PFSK-1 (cell line): Measurements from ENCODE around the gene RPTOR.

ENCODE experiments used
- FOXP2 ChIP-seq: optimal IDR thresholded peaks from 2 replicates; pipeline ENCODE3; 2011; ENCODE audit warnings: borderline replicate concordance, control low read depth, inconsistent platforms; ENCODE audit not compliant: insufficient read depth; ENCODE audit errors: extremely low read length, extremely low read depth
- POLR2AphosphoS5 ChIP-seq: IDR thresholded peaks from 2 replicates; pipeline ENCODE4 v1.6.1; 2012; ENCODE audit warnings: low read depth, mild to moderate bottlenecking, control low read depth, low read length, moderate library complexity
- SIN3A ChIP-seq: IDR thresholded peaks from 2 replicates; pipeline ENCODE4 v1.6.1; 2012; ENCODE audit warnings: mild to moderate bottlenecking, low read length, moderate library complexity, borderline replicate concordance; ENCODE audit not compliant: insufficient read depth
- TAF1 ChIP-seq: IDR thresholded peaks from 2 replicates; pipeline ENCODE4 v1.6.1; 2012; ENCODE audit warnings: low read length, control low read depth, borderline replicate concordance; ENCODE audit not compliant: insufficient read depth
- TF ChIP-seq, protein P1 (sequence below), 2 experiments: IDR thresholded peaks; 2 replicates each; pipeline versions ENCODE4 v1.6.1 to v1.8.0; 2011 to 2012; ENCODE audit warnings: low read depth in 2 of 2, low read length in 2 of 2, control low read depth in 1 of 2, inconsistent platforms in 1 of 2, mild to moderate bottlenecking in 1 of 2, moderate library complexity in 1 of 2; ENCODE audit not compliant: insufficient read depth in 1 of 2

DNA sequence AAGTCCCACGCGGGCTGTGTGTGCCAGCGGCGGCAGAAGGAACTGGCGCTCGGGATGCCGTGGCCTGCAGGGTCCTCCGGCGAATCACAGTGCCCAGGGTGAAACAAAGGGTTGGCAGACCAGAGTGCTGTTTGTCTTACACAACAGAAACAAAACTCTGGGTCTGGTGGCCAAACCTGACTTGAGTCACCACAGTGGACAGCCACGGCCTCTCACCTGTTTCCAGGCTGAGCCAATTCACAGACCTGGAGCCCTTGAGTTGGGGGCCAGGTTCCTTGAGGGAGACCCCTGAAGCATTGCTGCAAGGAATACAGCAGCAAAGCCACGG is 444.9 kb downstream of the RPTOR start:
- TF ChIP-seq POLR2AphosphoS5 (no peak), TAF1 (no peak), SIN3A (no peak), FOXP2 (no peak)
- TF ChIP-seq, protein P1, sequence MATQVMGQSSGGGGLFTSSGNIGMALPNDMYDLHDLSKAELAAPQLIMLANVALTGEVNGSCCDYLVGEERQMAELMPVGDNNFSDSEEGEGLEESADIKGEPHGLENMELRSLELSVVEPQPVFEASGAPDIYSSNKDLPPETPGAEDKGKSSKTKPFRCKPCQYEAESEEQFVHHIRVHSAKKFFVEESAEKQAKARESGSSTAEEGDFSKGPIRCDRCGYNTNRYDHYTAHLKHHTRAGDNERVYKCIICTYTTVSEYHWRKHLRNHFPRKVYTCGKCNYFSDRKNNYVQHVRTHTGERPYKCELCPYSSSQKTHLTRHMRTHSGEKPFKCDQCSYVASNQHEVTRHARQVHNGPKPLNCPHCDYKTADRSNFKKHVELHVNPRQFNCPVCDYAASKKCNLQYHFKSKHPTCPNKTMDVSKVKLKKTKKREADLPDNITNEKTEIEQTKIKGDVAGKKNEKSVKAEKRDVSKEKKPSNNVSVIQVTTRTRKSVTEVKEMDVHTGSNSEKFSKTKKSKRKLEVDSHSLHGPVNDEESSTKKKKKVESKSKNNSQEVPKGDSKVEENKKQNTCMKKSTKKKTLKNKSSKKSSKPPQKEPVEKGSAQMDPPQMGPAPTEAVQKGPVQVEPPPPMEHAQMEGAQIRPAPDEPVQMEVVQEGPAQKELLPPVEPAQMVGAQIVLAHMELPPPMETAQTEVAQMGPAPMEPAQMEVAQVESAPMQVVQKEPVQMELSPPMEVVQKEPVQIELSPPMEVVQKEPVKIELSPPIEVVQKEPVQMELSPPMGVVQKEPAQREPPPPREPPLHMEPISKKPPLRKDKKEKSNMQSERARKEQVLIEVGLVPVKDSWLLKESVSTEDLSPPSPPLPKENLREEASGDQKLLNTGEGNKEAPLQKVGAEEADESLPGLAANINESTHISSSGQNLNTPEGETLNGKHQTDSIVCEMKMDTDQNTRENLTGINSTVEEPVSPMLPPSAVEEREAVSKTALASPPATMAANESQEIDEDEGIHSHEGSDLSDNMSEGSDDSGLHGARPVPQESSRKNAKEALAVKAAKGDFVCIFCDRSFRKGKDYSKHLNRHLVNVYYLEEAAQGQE (IDR thresholded peaks at IDR 0.05; ENCODE audit: insufficient read depth in 1 of 2, low read depth in 2 of 2, low read length in 2 of 2): no peak
